ENCODE data around the gene PTGR3.

Gene PTGR3

GRCh38 chr18:75208155-75208835 is 644 bp downstream of the PTGR3 start:
- Histone ChIP-seq H3K4me1 (ENCODE audit: control insufficient read depth, insufficient read depth, low read length) (peaks cover 11% of the 10 kb centered on the region), H3K9me3 (ENCODE audit: control insufficient read depth, insufficient read depth, low read length) (no peaks in the 10 kb centered on the region), H3K27me3 (ENCODE audit: control insufficient read depth, insufficient read depth, low read length) (peaks cover 58% of the 10 kb centered on the region), H3K4me3 (ENCODE audit: low read length) (peak overlapping the region; percentile 83; the same call in 1 of the 2 replicates), H3K36me3 (ENCODE audit: control insufficient read depth, insufficient read depth, low read length) (no peaks in the 10 kb centered on the region; the same call in 1 of the 2 replicates), H3K27ac (ENCODE audit: low read length) (no peak overlapping the region)
- WGBS (ENCODE audit: insufficient coverage, insufficient read length), result no CpG with 5 or more reads among the region's 65 CpGs
- no peak for DNase-seq (ENCODE audit: low read depth, low spot score)

- Histone ChIP-seq H3K27ac (ENCODE audit: low read length) (no peak overlapping the region), H3K36me3 (ENCODE audit: control insufficient read depth, insufficient read depth, low read length) (no peaks in the 10 kb centered on the region; the same call in 1 of the 2 replicates), H3K4me1 (ENCODE audit: control insufficient read depth, insufficient read depth, low read length) (peaks cover 11% of the 10 kb centered on the region), H3K9me3 (ENCODE audit: control insufficient read depth, insufficient read depth, low read length) (no peaks in the 10 kb centered on the region), H3K4me3 (ENCODE audit: low read length) (peak overlapping the region; percentile 83; the same call in 1 of the 2 replicates), H3K27me3 (ENCODE audit: control insufficient read depth, insufficient read depth, low read length) (peaks cover 60% of the 10 kb centered on the region)
- no peak for DNase-seq (ENCODE audit: low read depth, low spot score)
- no CpG with 5 or more reads among the region's 26 CpGs for WGBS (ENCODE audit: insufficient coverage, insufficient read length)
Observed at GRCh38 chr18:75207310-75208154, 1.4 kb downstream of the PTGR3 start.

GRCh38 chr18:75206452-75207309 is 2.3 kb downstream of the PTGR3 start:
- H3K27me3 ChIP-seq (ENCODE audit: control insufficient read depth, insufficient read depth, low read length), result peaks cover 57% of the 10 kb centered on the region
- peaks cover 11% of the 10 kb centered on the region for H3K4me1 ChIP-seq (ENCODE audit: control insufficient read depth, insufficient read depth, low read length)
- H3K27ac ChIP-seq (ENCODE audit: low read length), result no peak overlapping the region
- no peak for DNase-seq (ENCODE audit: low read depth, low spot score)
- H3K36me3 ChIP-seq (ENCODE audit: control insufficient read depth, insufficient read depth, low read length), result no peaks in the 10 kb centered on the region; the same call in 1 of the 2 replicates
- WGBS (ENCODE audit: insufficient coverage, insufficient read length), result no CpG with 5 or more reads among the region's 14 CpGs
- no peaks in the 10 kb centered on the region for H3K9me3 ChIP-seq (ENCODE audit: control insufficient read depth, insufficient read depth, low read length)
- no peak overlapping the region for H3K4me3 ChIP-seq (ENCODE audit: low read length)

- no peak for DNase-seq (ENCODE audit: low read depth, low spot score)
- peaks cover 11% of the 10 kb centered on the region for H3K4me1 ChIP-seq (ENCODE audit: control insufficient read depth, insufficient read depth, low read length)
- no peak overlapping the region for H3K27ac ChIP-seq (ENCODE audit: low read length)
- no CpG with 5 or more reads among the region's 16 CpGs for WGBS (ENCODE audit: insufficient coverage, insufficient read length)
- no peaks in the 10 kb centered on the region for H3K9me3 ChIP-seq (ENCODE audit: control insufficient read depth, insufficient read depth, low read length)
- no peaks in the 10 kb centered on the region for H3K36me3 ChIP-seq (ENCODE audit: control insufficient read depth, insufficient read depth, low read length)
- H3K4me3 ChIP-seq (ENCODE audit: low read length), result peak overlapping the region; percentile 31; the same call in 1 of the 2 replicates
- peaks cover 52% of the 10 kb centered on the region for H3K27me3 ChIP-seq (ENCODE audit: control insufficient read depth, insufficient read depth, low read length)
Observed at GRCh38 chr18:75205514-75206132, 3.3 kb downstream of the PTGR3 start.

GRCh38 chr18:75204732-75205513 is 4.0 kb downstream of the PTGR3 start:
- H3K27me3 ChIP-seq (ENCODE audit: control insufficient read depth, insufficient read depth, low read length), result peaks cover 49% of the 10 kb centered on the region
- H3K36me3 ChIP-seq (ENCODE audit: control insufficient read depth, insufficient read depth, low read length), result no peaks in the 10 kb centered on the region
- H3K4me3 ChIP-seq (ENCODE audit: low read length), result peak overlapping the region; percentile 31; the same call in 1 of the 2 replicates
- H3K4me1 ChIP-seq (ENCODE audit: control insufficient read depth, insufficient read depth, low read length), result peaks cover 11% of the 10 kb centered on the region
- H3K27ac ChIP-seq (ENCODE audit: low read length), result no peak overlapping the region
- no peaks in the 10 kb centered on the region for H3K9me3 ChIP-seq (ENCODE audit: control insufficient read depth, insufficient read depth, low read length)
- no peak for DNase-seq (ENCODE audit: low read depth, low spot score)
- no CpG with 5 or more reads among the region's 75 CpGs for WGBS (ENCODE audit: insufficient coverage, insufficient read length)

GRCh38 chr18:75204269-75204731 is 4.6 kb downstream of the PTGR3 start:
- H3K36me3 ChIP-seq (ENCODE audit: control insufficient read depth, insufficient read depth, low read length), result no peaks in the 10 kb centered on the region
- H3K4me3 ChIP-seq (ENCODE audit: low read length), result peak overlapping the region; percentile 31; the same call in 1 of the 2 replicates
- DNase-seq (ENCODE audit: low read depth, low spot score), result no peak
- no peak overlapping the region for H3K27ac ChIP-seq (ENCODE audit: low read length)
- H3K27me3 ChIP-seq (ENCODE audit: control insufficient read depth, insufficient read depth, low read length), result peaks cover 47% of the 10 kb centered on the region
- WGBS (ENCODE audit: insufficient coverage, insufficient read length), result no CpG with 5 or more reads among the region's 35 CpGs
- H3K9me3 ChIP-seq (ENCODE audit: control insufficient read depth, insufficient read depth, low read length), result no peaks in the 10 kb centered on the region
- H3K4me1 ChIP-seq (ENCODE audit: control insufficient read depth, insufficient read depth, low read length), result peaks cover 11% of the 10 kb centered on the region

GRCh38 chr18:75203416-75204268 is 5.3 kb downstream of the PTGR3 start:
- Histone ChIP-seq H3K27me3 (ENCODE audit: control insufficient read depth, insufficient read depth, low read length) (peaks cover 47% of the 10 kb centered on the region), H3K36me3 (ENCODE audit: control insufficient read depth, insufficient read depth, low read length) (no peaks in the 10 kb centered on the region), H3K4me3 (ENCODE audit: low read length) (peak overlapping the region; percentile 31; the same call in 1 of the 2 replicates), H3K27ac (ENCODE audit: low read length) (no peak overlapping the region), H3K9me3 (ENCODE audit: control insufficient read depth, insufficient read depth, low read length) (no peaks in the 10 kb centered on the region), H3K4me1 (ENCODE audit: control insufficient read depth, insufficient read depth, low read length) (peaks cover 11% of the 10 kb centered on the region)
- no peak for DNase-seq (ENCODE audit: low read depth, low spot score)
- WGBS (ENCODE audit: insufficient coverage, insufficient read length), result no CpG with 5 or more reads among the region's 24 CpGs

- no peaks in the 10 kb centered on the region for H3K9me3 ChIP-seq (ENCODE audit: control insufficient read depth, insufficient read depth, low read length)
- H3K36me3 ChIP-seq (ENCODE audit: control insufficient read depth, insufficient read depth, low read length), result no peaks in the 10 kb centered on the region
- no peak overlapping the region for H3K27ac ChIP-seq (ENCODE audit: low read length)
- H3K27me3 ChIP-seq (ENCODE audit: control insufficient read depth, insufficient read depth, low read length), result peaks cover 44% of the 10 kb centered on the region
- no peak overlapping the region for H3K4me3 ChIP-seq (ENCODE audit: low read length)
- peaks cover 8% of the 10 kb centered on the region for H3K4me1 ChIP-seq (ENCODE audit: control insufficient read depth, insufficient read depth, low read length)
- no peak for DNase-seq (ENCODE audit: low read depth, low spot score)
- WGBS (ENCODE audit: insufficient coverage, insufficient read length), result no CpG with 5 or more reads among the region's 6 CpGs
Observed at GRCh38 chr18:75202696-75203365, 6.1 kb downstream of the PTGR3 start.

Measured in iPS DF 6.9 (cell line).